ENCODE data around the gene IQUB. TPM values are rescaled to one million over a fixed set of nuclear protein-coding genes. Genes with fewer than 3 reads are reported as not detected.

Gene IQUB
- total RNA-seq, 1 experiment from 2014 or later = 0.21 TPM

- no peak for TF ChIP-seq CTCF (IDR thresholded peaks at IDR 0.05; ENCODE audit: unreplicated experiment)
- Mint-ChIP-seq H3K4me3 (ENCODE audit: low read depth, unreplicated experiment) (no peak overlapping the region), H3K4me1 (ENCODE audit: low read depth, unreplicated experiment) (no peaks in the 10 kb centered on the region), H3K27ac (ENCODE audit: unreplicated experiment) (no peak overlapping the region), H3K36me3 (ENCODE audit: insufficient read depth, unreplicated experiment) (no peaks in the 10 kb centered on the region), H3K27me3 (ENCODE audit: unreplicated experiment) (no peaks in the 10 kb centered on the region), H3K9me3 (ENCODE audit: low read depth, unreplicated experiment) (peaks cover 4% of the 10 kb centered on the region)
- DNase-seq = no peak
- BruUV-seq (replicated peaks) = no TSS peak
- CTCF ChIA-PET = no interaction called here
- intact Hi-C loops (cut with micrococcal nuclease; ENCODE audit: unreplicated experiment) = no loop called here
Observed at GRCh38 chr7:123472327-123472726, 62.1 kb downstream of the IQUB start.

- Mint-ChIP-seq H3K27me3 (ENCODE audit: unreplicated experiment) (no peaks in the 10 kb centered on the region), H3K4me3 (ENCODE audit: low read depth, unreplicated experiment) (no peak overlapping the region), H3K36me3 (ENCODE audit: insufficient read depth, unreplicated experiment) (no peaks in the 10 kb centered on the region), H3K27ac (ENCODE audit: unreplicated experiment) (no peak overlapping the region), H3K4me1 (ENCODE audit: low read depth, unreplicated experiment) (no peaks in the 10 kb centered on the region), H3K9me3 (ENCODE audit: low read depth, unreplicated experiment) (no peaks in the 10 kb centered on the region)
- CTCF ChIA-PET = no interaction called here
- intact Hi-C loops (cut with micrococcal nuclease; ENCODE audit: unreplicated experiment) = no loop called here
- BruUV-seq (replicated peaks) = no TSS peak
- DNase-seq = no peak
- TF ChIP-seq CTCF (IDR thresholded peaks at IDR 0.05; ENCODE audit: unreplicated experiment) = no peak
Observed at GRCh38 chr7:123468303-123468702, 66.1 kb downstream of the IQUB start.

- CTCF ChIA-PET = no interaction called here
- DNase-seq = no peak
- no peaks in the 10 kb centered on the region for H3K9me3 Mint-ChIP-seq (ENCODE audit: low read depth, unreplicated experiment)
- H3K4me1 Mint-ChIP-seq (ENCODE audit: low read depth, unreplicated experiment) = no peaks in the 10 kb centered on the region
- no peaks in the 10 kb centered on the region for H3K36me3 Mint-ChIP-seq (ENCODE audit: insufficient read depth, unreplicated experiment)
- no TSS peak for BruUV-seq (replicated peaks)
- no peaks in the 10 kb centered on the region for H3K27me3 Mint-ChIP-seq (ENCODE audit: unreplicated experiment)
- intact Hi-C loops (cut with micrococcal nuclease; ENCODE audit: unreplicated experiment) = no loop called here
- no peak for TF ChIP-seq CTCF (IDR thresholded peaks at IDR 0.05; ENCODE audit: unreplicated experiment)
- no peak overlapping the region for H3K27ac Mint-ChIP-seq (ENCODE audit: unreplicated experiment)
- H3K4me3 Mint-ChIP-seq (ENCODE audit: low read depth, unreplicated experiment) = no peak overlapping the region
Observed at GRCh38 chr7:123463890-123464289, 70.5 kb downstream of the IQUB start.

GRCh38 chr7:123460616-123461015 is 73.8 kb downstream of the IQUB start:
- no peak overlapping the region for H3K27ac Mint-ChIP-seq (ENCODE audit: unreplicated experiment)

More at GRCh38 chr7:123460616-123461015, 73.8 kb downstream of the IQUB start:
- CTCF ChIA-PET = no interaction called here
- no peak for DNase-seq
- Mint-ChIP-seq H3K36me3 (ENCODE audit: insufficient read depth, unreplicated experiment) (no peaks in the 10 kb centered on the region), H3K4me1 (ENCODE audit: low read depth, unreplicated experiment) (no peaks in the 10 kb centered on the region), H3K4me3 (ENCODE audit: low read depth, unreplicated experiment) (no peak overlapping the region), H3K27me3 (ENCODE audit: unreplicated experiment) (no peaks in the 10 kb centered on the region), H3K9me3 (ENCODE audit: low read depth, unreplicated experiment) (no peaks in the 10 kb centered on the region)
- BruUV-seq (replicated peaks) = no TSS peak
- intact Hi-C loops (cut with micrococcal nuclease; ENCODE audit: unreplicated experiment) = no loop called here
- no peak for TF ChIP-seq CTCF (IDR thresholded peaks at IDR 0.05; ENCODE audit: unreplicated experiment)

Measured in Calu3 (cell line).